BE2C (cell line): ENCODE results near the gene KRABD2.

ENCODE experiments used
- DNase-seq: peaks from one replicate; pipeline ENCODE4 v3.0.0-alpha.2; 2020
- H3K27me3 ChIP-seq: fragments of 250-450 bp; sonication (Bioruptor Pico); 2 replicates; pipeline ENCODE4 v1.5.1; 2020; ENCODE audit warnings: mild to moderate bottlenecking
- H3K36me3 ChIP-seq: fragments of 250-450 bp; sonication (Bioruptor Pico); 2 replicates; pipeline ENCODE4 v1.5.1; 2020; ENCODE audit warnings: mild to moderate bottlenecking
- H3K4me1 ChIP-seq: fragments of 250-450 bp; sonication (Bioruptor Pico); 2 replicates; pipeline ENCODE4 v1.5.1; 2020
- H3K4me3 ChIP-seq: 2 replicates; pipeline ENCODE4 v1.5.1; 2011; ENCODE audit warnings: low read depth, low read length
- H3K9me3 ChIP-seq: fragments of 250-450 bp; sonication (Bioruptor Pico); 2 replicates; pipeline ENCODE4 v1.5.1; 2020
- TF ChIP-seq, protein P1 (sequence below): IDR thresholded peaks from 2 replicates; pipeline ENCODE4 v1.5.1; 2012; ENCODE audit warnings: mild to moderate bottlenecking, low read depth, low read length

Gene KRABD2

GRCh38 chr17:8387914-8388651 lies 11.6 kb upstream of the KRABD2 start:
- no peak overlapping the region for H3K4me3 ChIP-seq
- H3K27me3 ChIP-seq, result peaks cover 10% of the 10 kb centered on the region
- no peaks in the 10 kb centered on the region for H3K36me3 ChIP-seq
- DNase-seq, result no peak
- TF ChIP-seq, protein P1, sequence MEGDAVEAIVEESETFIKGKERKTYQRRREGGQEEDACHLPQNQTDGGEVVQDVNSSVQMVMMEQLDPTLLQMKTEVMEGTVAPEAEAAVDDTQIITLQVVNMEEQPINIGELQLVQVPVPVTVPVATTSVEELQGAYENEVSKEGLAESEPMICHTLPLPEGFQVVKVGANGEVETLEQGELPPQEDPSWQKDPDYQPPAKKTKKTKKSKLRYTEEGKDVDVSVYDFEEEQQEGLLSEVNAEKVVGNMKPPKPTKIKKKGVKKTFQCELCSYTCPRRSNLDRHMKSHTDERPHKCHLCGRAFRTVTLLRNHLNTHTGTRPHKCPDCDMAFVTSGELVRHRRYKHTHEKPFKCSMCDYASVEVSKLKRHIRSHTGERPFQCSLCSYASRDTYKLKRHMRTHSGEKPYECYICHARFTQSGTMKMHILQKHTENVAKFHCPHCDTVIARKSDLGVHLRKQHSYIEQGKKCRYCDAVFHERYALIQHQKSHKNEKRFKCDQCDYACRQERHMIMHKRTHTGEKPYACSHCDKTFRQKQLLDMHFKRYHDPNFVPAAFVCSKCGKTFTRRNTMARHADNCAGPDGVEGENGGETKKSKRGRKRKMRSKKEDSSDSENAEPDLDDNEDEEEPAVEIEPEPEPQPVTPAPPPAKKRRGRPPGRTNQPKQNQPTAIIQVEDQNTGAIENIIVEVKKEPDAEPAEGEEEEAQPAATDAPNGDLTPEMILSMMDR, result no peak
- no peaks in the 10 kb centered on the region for H3K9me3 ChIP-seq
- no peaks in the 10 kb centered on the region for H3K4me1 ChIP-seq

GRCh38 chr17:8386841-8387240 lies 10.3 kb upstream of the KRABD2 start:
- no peaks in the 10 kb centered on the region for H3K9me3 ChIP-seq
- no peak overlapping the region for H3K4me3 ChIP-seq
- H3K27me3 ChIP-seq, result no peaks in the 10 kb centered on the region; the same call in 1 of the 2 replicates
- DNase-seq, result no peak
- no peaks in the 10 kb centered on the region for H3K4me1 ChIP-seq
- TF ChIP-seq, protein P1, result no peak
- H3K36me3 ChIP-seq, result peaks cover 4% of the 10 kb centered on the region; the same call in 1 of the 2 replicates

GRCh38 chr17:8384801-8385378 lies 8.4 kb upstream of the KRABD2 start:
- H3K4me3 ChIP-seq, result no peak overlapping the region

GRCh38 chr17:8383143-8383822 lies 6.8 kb upstream of the KRABD2 start, which contains the start of gene RPL26:
Gene RPL26 (minus strand): TSS chr17:8383193. CDS start chr17:8382310, 883 bp downstream.
- Histone ChIP-seq H3K4me1 (no peaks in the 10 kb centered on the region), H3K27me3 (no peaks in the 10 kb centered on the region), H3K4me3 (peak within 1 kb of the TSS; percentile 89), H3K9me3 (no peaks in the 10 kb centered on the region), H3K36me3 (peaks cover 38% of the 10 kb centered on the region)
- TF ChIP-seq, protein P1, result peak; percentile 67
- DNase-seq, result peak; percentile 88

More at GRCh38 chr17:8384801-8385378, 8.4 kb upstream of the KRABD2 start:
- DNase-seq, result no peak
- H3K4me1 ChIP-seq, result no peaks in the 10 kb centered on the region
- no peaks in the 10 kb centered on the region for H3K27me3 ChIP-seq
- peaks cover 23% of the 10 kb centered on the region for H3K36me3 ChIP-seq
- TF ChIP-seq, protein P1, result no peak
- H3K9me3 ChIP-seq, result no peaks in the 10 kb centered on the region

- no peak for DNase-seq
- H3K9me3 ChIP-seq, result no peaks in the 10 kb centered on the region
- H3K27me3 ChIP-seq, result no peaks in the 10 kb centered on the region
- H3K4me3 ChIP-seq, result peak overlapping the region; percentile 89
- H3K4me1 ChIP-seq, result no peaks in the 10 kb centered on the region
- TF ChIP-seq, protein P1, result no peak
- peaks cover 43% of the 10 kb centered on the region for H3K36me3 ChIP-seq
Observed at GRCh38 chr17:8382880-8383142, 6.3 kb upstream of the KRABD2 start.
